ENCODE results near the gene SASH3.

DNA sequence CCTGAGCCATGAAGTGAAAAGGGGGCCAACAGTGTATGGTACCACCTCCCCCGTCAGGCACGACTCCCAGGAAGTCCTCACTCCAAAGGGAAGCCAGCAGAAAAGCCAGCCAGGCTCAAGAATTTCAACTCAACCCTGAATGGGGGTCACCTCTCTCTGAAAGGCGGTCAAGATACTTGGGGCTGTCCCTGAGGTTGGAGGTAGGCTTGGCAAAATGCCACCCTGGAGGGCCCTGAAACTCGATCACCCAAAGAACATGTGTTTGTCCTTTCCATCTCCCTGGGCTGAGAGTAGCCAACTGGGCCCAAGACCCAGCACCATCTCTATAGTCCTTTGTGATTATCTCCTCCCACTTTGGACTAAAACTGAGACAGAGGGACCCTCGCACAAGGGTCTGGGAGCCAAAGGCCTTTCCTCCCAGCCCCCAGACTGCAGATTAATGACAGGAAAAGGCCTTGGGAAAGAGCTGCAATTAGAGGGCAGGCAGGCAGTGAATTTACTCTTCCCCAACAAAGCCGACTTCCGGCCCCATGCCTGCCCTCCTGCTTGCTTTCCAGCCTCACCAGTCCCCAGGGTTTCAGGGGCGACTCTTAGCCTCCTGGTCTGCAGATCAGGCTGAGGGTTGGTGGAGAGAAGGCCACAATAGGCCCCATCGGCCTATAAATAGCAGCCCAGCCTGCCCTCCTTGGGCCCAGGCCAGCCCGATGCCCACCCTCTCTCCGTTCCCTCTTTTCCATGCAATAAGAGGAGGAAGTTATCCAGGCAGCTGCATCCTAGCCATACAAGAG lies 5.6 kb downstream of the SASH3 start:
- TF ChIP-seq CTCF (IDR thresholded peaks at IDR 0.05) = no peak
- TF ChIP-seq POLR2A (IDR thresholded peaks at IDR 0.05) = no peak

All from vagina (tissue), 2 donors.